Caco-2 (cell line): ENCODE data around the gene NDUFS3. TPM values are rescaled to one million over a fixed set of nuclear protein-coding genes. Genes with fewer than 3 reads are reported as not detected.

Experiments
- BruUV-seq: library from RNA; stranded (reverse); fragments of 400-500 nt; replicated peaks from 2 replicates; lab custom pipeline; 2021; lab: Mats Ljungman, UMichigan
- CTCF ChIA-PET: fragments of 300-600 bp; sonication (Branson Sonifier 250); formaldehyde crosslinking; loops from one replicate; lab custom pipeline; 2022; ENCODE audit warnings: antibody characterized with exemption; lab: Charles Lee
- POLR2A ChIA-PET: fragments of 300-600 bp; sonication (Branson Sonifier 250); formaldehyde crosslinking; loops from one replicate; lab custom pipeline; 2022; ENCODE audit warnings: antibody characterized with exemption; lab: Charles Lee
- DNase-seq, 2 experiments: peaks; one replicate each; pipeline versions ENCODE4 v3.0.0 to v3.0.0-alpha.2; 2020 to 2022
- H3K27me3 ChIP-seq: replicated peaks from 2 replicates; pipeline ENCODE4 v1.6.0; 2011; ENCODE audit warnings: low read length; ENCODE audit not compliant: control insufficient read depth, insufficient read depth
- H3K36me3 ChIP-seq: 2 replicates; pipeline ENCODE4 v1.5.1; 2011; ENCODE audit warnings: low read length; ENCODE audit not compliant: control insufficient read depth, insufficient read depth
- H3K4me1 ChIP-seq: fragments of 250-450 bp; sonication (Bioruptor Pico); 2 replicates; pipeline ENCODE4 v1.5.1; 2020; ENCODE audit warnings: mild to moderate bottlenecking
- H3K4me3 ChIP-seq: 2 replicates; pipeline ENCODE4 v1.5.1; 2011; ENCODE audit warnings: low read depth, mild to moderate bottlenecking, control low read depth, low read length
- H3K9me3 ChIP-seq: fragments of 250-450 bp; sonication (Bioruptor Pico); 2 replicates; pipeline ENCODE4 v1.5.1; 2020; ENCODE audit warnings: mild to moderate bottlenecking, moderate library complexity
- H3K27ac Mint-ChIP-seq: one replicate; pipeline ENCODE4 v1.8.0; 2022; ENCODE audit warnings: mixed read lengths; ENCODE audit not compliant: unreplicated experiment
- H3K27me3 Mint-ChIP-seq: one replicate; pipeline ENCODE4 v1.8.0; 2022; ENCODE audit warnings: mixed read lengths; ENCODE audit not compliant: insufficient read depth, unreplicated experiment
- H3K36me3 Mint-ChIP-seq: one replicate; pipeline ENCODE4 v1.8.0; 2022; ENCODE audit warnings: mild to moderate bottlenecking, mixed read lengths; ENCODE audit not compliant: insufficient read depth, unreplicated experiment
- H3K4me1 Mint-ChIP-seq: one replicate; pipeline ENCODE4 v1.8.0; 2022; ENCODE audit warnings: low read depth, mixed read lengths; ENCODE audit not compliant: unreplicated experiment
- H3K4me3 Mint-ChIP-seq: one replicate; pipeline ENCODE4 v1.8.0; 2022; ENCODE audit warnings: mild to moderate bottlenecking, moderate library complexity, mixed read lengths; ENCODE audit not compliant: unreplicated experiment
- H3K9me3 Mint-ChIP-seq: one replicate; pipeline ENCODE4 v1.8.0; 2022; ENCODE audit warnings: mixed read lengths; ENCODE audit not compliant: unreplicated experiment
- CTCF ChIP-seq, 2 experiments: fragments of 200-600 bp in 1 of 2; IDR thresholded peaks; 1 replicate in 1 of 2; 2 replicates in 1 of 2; pipeline versions ENCODE4 v1.5.1 to v1.8.0; 2011 to 2022; ENCODE audit warnings: antibody characterized with exemption in 1 of 2, control low read depth in 1 of 2, inconsistent platforms in 1 of 2, low read depth in 1 of 2, low read length in 1 of 2, mild to moderate bottlenecking in 1 of 2, moderate library complexity in 1 of 2; ENCODE audit not compliant: insufficient read depth in 1 of 2, severe bottlenecking in 1 of 2, unreplicated experiment in 1 of 2
- intact Hi-C: fragments of 100-400 bp; cut with micrococcal nuclease; formaldehyde crosslinking; loops from one replicate; pipeline ENCODE4 v1.10.0; 2022; ENCODE audit not compliant: unreplicated experiment
- total RNA-seq: library from RNA; stranded (reverse); gene quantifications from 2 replicates; pipeline ENCODE4 v1.2.3, GENCODE V29; 2022

NDUFS3 gene
- total RNA-seq, 1 experiment from 2014 or later = 185 TPM

GRCh38 chr11:47611348-47611794, 32.5 kb downstream of the NDUFS3 start:
- intact Hi-C loops = loop anchor here (10.0 kb wide), 1 partner anchor 243 kb away; no protein-coding TSS in a partner anchor
- no peak for DNase-seq
- Histone ChIP-seq H3K4me1 (no peaks in the 10 kb centered on the region), H3K36me3 (no peaks in the 10 kb centered on the region; the same call in 1 of the 2 replicates), H3K9me3 (no peaks in the 10 kb centered on the region), H3K27me3 (no peaks in the 10 kb centered on the region), H3K4me3 (no peak overlapping the region)
- Mint-ChIP-seq H3K4me1 (no peaks in the 10 kb centered on the region), H3K36me3 (peaks cover 20% of the 10 kb centered on the region), H3K27ac (no peak overlapping the region), H3K4me3 (no peak overlapping the region), H3K27me3 (no peaks in the 10 kb centered on the region), H3K9me3 (no peaks in the 10 kb centered on the region)
- no TSS peak for BruUV-seq
- POLR2A ChIA-PET = no interaction called here
- no peak for TF ChIP-seq CTCF (IDR thresholded peaks at IDR 0.05; ENCODE audit: insufficient read depth in 1 of 2, low read depth in 1 of 2, low read length in 1 of 2, severe bottlenecking in 1 of 2, unreplicated experiment in 1 of 2)
- CTCF ChIA-PET = no interaction called here

GRCh38 chr11:47615249-47615648, 36.4 kb downstream of the NDUFS3 start:
- Histone ChIP-seq H3K4me3 (no peak overlapping the region), H3K4me1 (no peaks in the 10 kb centered on the region), H3K27me3 (no peaks in the 10 kb centered on the region), H3K36me3 (no peaks in the 10 kb centered on the region), H3K9me3 (no peaks in the 10 kb centered on the region)
- CTCF ChIA-PET = no interaction called here
- intact Hi-C loops = loop anchor here (10.0 kb wide), 1 partner anchor 240 kb away; no protein-coding TSS in a partner anchor
- H3K9me3 Mint-ChIP-seq = no peaks in the 10 kb centered on the region
- no peak overlapping the region for H3K27ac Mint-ChIP-seq
- no peak overlapping the region for H3K4me3 Mint-ChIP-seq
- TF ChIP-seq CTCF (IDR thresholded peaks at IDR 0.05; ENCODE audit: insufficient read depth in 1 of 2, low read depth in 1 of 2, low read length in 1 of 2, severe bottlenecking in 1 of 2, unreplicated experiment in 1 of 2) = no peak
- POLR2A ChIA-PET = no interaction called here
- no peak for DNase-seq
- H3K27me3 Mint-ChIP-seq = no peaks in the 10 kb centered on the region
- peaks cover 29% of the 10 kb centered on the region for H3K36me3 Mint-ChIP-seq
- no peaks in the 10 kb centered on the region for H3K4me1 Mint-ChIP-seq
- BruUV-seq = no TSS peak

GRCh38 chr11:47616726-47617416, 38.0 kb downstream of the NDUFS3 start:
- H3K27me3 Mint-ChIP-seq = no peaks in the 10 kb centered on the region
- ChIA-PET CTCF (interaction anchor here (0.5 to 0.6 kb wide), 3 partner anchors 31 to 162 kb away, joined by 3 to 6 read pairs (median 3); no protein-coding TSS in a partner anchor), POLR2A (no interaction called here)
- H3K9me3 Mint-ChIP-seq = no peaks in the 10 kb centered on the region
- BruUV-seq = no TSS peak
- Histone ChIP-seq H3K4me1 (no peaks in the 10 kb centered on the region), H3K27me3 (no peaks in the 10 kb centered on the region), H3K36me3 (0 out of 2 replicates have a peak, but pooled peaks cover 1% of the 10 kb centered on the region), H3K9me3 (no peaks in the 10 kb centered on the region), H3K4me3 (no peak overlapping the region)
- TF ChIP-seq CTCF (IDR thresholded peaks at IDR 0.05; ENCODE audit: insufficient read depth in 1 of 2, low read depth in 1 of 2, low read length in 1 of 2, severe bottlenecking in 1 of 2, unreplicated experiment in 1 of 2) = peak; percentile 47 to 84
- peaks cover 43% of the 10 kb centered on the region for H3K36me3 Mint-ChIP-seq
- no peaks in the 10 kb centered on the region for H3K4me1 Mint-ChIP-seq
- intact Hi-C loops = loop anchor here (1.0 to 10.0 kb wide), 2 partner anchors 238 to 243 kb away; no protein-coding TSS in a partner anchor
- DNase-seq = peak in 1 of 2 experiments; percentile 57
- no peak overlapping the region for H3K4me3 Mint-ChIP-seq
- no peak overlapping the region for H3K27ac Mint-ChIP-seq
